AG20443 (cell line): Measurements from ENCODE around the gene TCERG1L.
"Not testable (repeated sequence)": the region's sequence is repeated elsewhere in the genome, so short reads cannot be mapped to it uniquely, and the experiment has no call there.

Experiments used
- DNase-seq: peaks from one replicate; pipeline ENCODE4 v3.0.0; 2012; ENCODE audit warnings: low spot score, mixed read lengths

Gene TCERG1L

GRCh38 chr10:131311661-131312477 lies at the start of gene TCERG1L:
Gene TCERG1L, minus strand, starts transcription at chr10:131311721. Its CDS starts 86 bp downstream, at chr10:131311635.
- no peak for DNase-seq

- no peak for DNase-seq
These were observed 47.4 kb upstream of the TCERG1L start for GRCh38 chr10:131358741-131359442.

GRCh38 chr10:131356442-131356841 lies 44.9 kb upstream of the TCERG1L start:
- no peak for DNase-seq

- no peak for DNase-seq
These were observed 44.4 kb upstream of the TCERG1L start for GRCh38 chr10:131355881-131356280.

GRCh38 chr10:131355056-131355455 lies 43.5 kb upstream of the TCERG1L start:
- no peak for DNase-seq

- DNase-seq: no peak
These were observed 42.9 kb upstream of the TCERG1L start for GRCh38 chr10:131354380-131354779.

GRCh38 chr10:131352765-131353290 lies 41.3 kb upstream of the TCERG1L start:
- DNase-seq: no peak

- DNase-seq: no peak
These were observed 39.1 kb upstream of the TCERG1L start for GRCh38 chr10:131350660-131351059.

- DNase-seq: no peak
These were observed 38.7 kb upstream of the TCERG1L start for GRCh38 chr10:131350245-131350644.

GRCh38 chr10:131346456-131346855 lies 34.9 kb upstream of the TCERG1L start:
- no peak for DNase-seq

- DNase-seq: no peak
These were observed 34.2 kb upstream of the TCERG1L start for GRCh38 chr10:131345691-131346090.

- DNase-seq: no peak
These were observed 33.2 kb upstream of the TCERG1L start for GRCh38 chr10:131344747-131345146.

GRCh38 chr10:131337741-131338140 lies 26.2 kb upstream of the TCERG1L start:
- DNase-seq: no peak

GRCh38 chr10:131332821-131333220 lies 21.3 kb upstream of the TCERG1L start:
- DNase-seq: no peak

GRCh38 chr10:131323880-131324279 lies 12.4 kb upstream of the TCERG1L start:
- no peak for DNase-seq

- DNase-seq: no peak
These were observed 11.5 kb upstream of the TCERG1L start for GRCh38 chr10:131323025-131323424.

- not testable (repeated sequence) for DNase-seq
These were observed 11.1 kb upstream of the TCERG1L start for GRCh38 chr10:131322575-131322974.

- no peak for DNase-seq
These were observed 9.5 kb upstream of the TCERG1L start for GRCh38 chr10:131320860-131321604.

- no peak for DNase-seq
These were observed 7.3 kb upstream of the TCERG1L start for GRCh38 chr10:131318814-131319213.

GRCh38 chr10:131318291-131318690 lies 6.8 kb upstream of the TCERG1L start:
- no peak for DNase-seq

- no peak for DNase-seq
These were observed 5.0 kb upstream of the TCERG1L start for GRCh38 chr10:131316321-131317075.

- no peak for DNase-seq
These were observed 3.8 kb upstream of the TCERG1L start for GRCh38 chr10:131315344-131315743.
